Measurements from ENCODE around the gene SLC35F1. TPM values are rescaled to one million over a fixed set of nuclear protein-coding genes. Genes with fewer than 3 reads are reported as not detected.
A peak's percentile ranks its signal among the peaks of the same experiment; 100 is the strongest.
"Not testable (repeated sequence)": the region's sequence is repeated elsewhere in the genome, so short reads cannot be mapped to it uniquely, and the experiment has no call there.

SLC35F1 gene
- total RNA-seq, 2 experiments from 2014 or later: 0.09 TPM

GRCh38 chr6:117961301-117961700 lies 54.2 kb downstream of the SLC35F1 start:
- Mint-ChIP-seq H3K36me3 (ENCODE audit: low read depth) (no peaks in the 10 kb centered on the region), H3K27ac (no peak overlapping the region), H3K9me3 (peaks cover 4% of the 10 kb centered on the region), H3K4me3 (no peak overlapping the region), H3K27me3 (peaks cover 5% of the 10 kb centered on the region), H3K4me1 (ENCODE audit: low read depth) (no peaks in the 10 kb centered on the region)
- no peak for TF ChIP-seq CTCF (IDR thresholded peaks at IDR 0.05)
- DNase-seq (no peak), ATAC-seq (no peak)
- intact Hi-C loops (cut with micrococcal nuclease): no loop called here
- CTCF ChIA-PET: no interaction called here
- POLR2A ChIA-PET: no interaction called here

GRCh38 chr6:117965763-117966162 lies 58.7 kb downstream of the SLC35F1 start:
- H3K36me3 Mint-ChIP-seq (ENCODE audit: low read depth); DNase-seq; H3K4me3 Mint-ChIP-seq; H3K27me3 Mint-ChIP-seq; intact Hi-C loops (cut with micrococcal nuclease); H3K4me1 Mint-ChIP-seq (ENCODE audit: low read depth); H3K27ac Mint-ChIP-seq; H3K9me3 Mint-ChIP-seq; ATAC-seq; POLR2A ChIA-PET: not testable (repeated sequence)
- CTCF ChIA-PET: interaction anchor here (1.4 to 2.9 kb wide), 2 partner anchors 9 to 10 kb away, joined by 5 to 14 read pairs; no protein-coding TSS in a partner anchor

GRCh38 chr6:117971637-117972036 lies 64.6 kb downstream of the SLC35F1 start:
- peaks cover 2% of the 10 kb centered on the region for H3K27me3 Mint-ChIP-seq
- peaks cover 5% of the 10 kb centered on the region for H3K9me3 Mint-ChIP-seq
- ATAC-seq (no peak), DNase-seq (no peak)
- intact Hi-C loops (cut with micrococcal nuclease): loop anchor here (10.0 kb wide), 1 partner anchor 283 kb away; no protein-coding TSS in a partner anchor
- ChIA-PET POLR2A (no interaction called here), CTCF (no interaction called here)
- H3K4me1 Mint-ChIP-seq (ENCODE audit: low read depth): no peaks in the 10 kb centered on the region
- H3K4me3 Mint-ChIP-seq: no peak overlapping the region
- no peak for TF ChIP-seq CTCF (IDR thresholded peaks at IDR 0.05)
- H3K36me3 Mint-ChIP-seq (ENCODE audit: low read depth): no peaks in the 10 kb centered on the region
- H3K27ac Mint-ChIP-seq: no peak overlapping the region

GRCh38 chr6:117974914-117975627 lies 68.0 kb downstream of the SLC35F1 start:
- no peak for TF ChIP-seq CTCF (IDR thresholded peaks at IDR 0.05)
- ChIA-PET CTCF (interaction anchor here (0.6 to 3.3 kb wide), 9 partner anchors 9 to 1135 kb away, joined by 3 to 21 read pairs (median 4); no protein-coding TSS in a partner anchor), POLR2A (no interaction called here)
- intact Hi-C loops (cut with micrococcal nuclease): loop anchor here (10.0 kb wide), 1 partner anchor 280 kb away; no protein-coding TSS in a partner anchor
- Mint-ChIP-seq H3K9me3 (peaks cover 5% of the 10 kb centered on the region), H3K36me3 (ENCODE audit: low read depth) (no peaks in the 10 kb centered on the region), H3K4me1 (ENCODE audit: low read depth) (no peaks in the 10 kb centered on the region), H3K27ac (no peak overlapping the region), H3K4me3 (no peak overlapping the region), H3K27me3 (peaks cover 5% of the 10 kb centered on the region)
- no peak for DNase-seq
- ATAC-seq: no peak

GRCh38 chr6:117976030-117976651 lies 69.1 kb downstream of the SLC35F1 start:
- Mint-ChIP-seq H3K27ac (no peak overlapping the region), H3K36me3 (ENCODE audit: low read depth) (no peaks in the 10 kb centered on the region), H3K4me1 (ENCODE audit: low read depth) (no peaks in the 10 kb centered on the region), H3K27me3 (peaks cover 7% of the 10 kb centered on the region), H3K4me3 (no peak overlapping the region), H3K9me3 (peaks cover 5% of the 10 kb centered on the region)
- peak; percentile 75 for TF ChIP-seq CTCF (IDR thresholded peaks at IDR 0.05)
- CTCF ChIA-PET: interaction anchor here (0.7 to 3.3 kb wide), 7 partner anchors 9 to 1134 kb away, joined by 3 to 21 read pairs (median 6); no protein-coding TSS in a partner anchor
- ATAC-seq (no peak), DNase-seq (peak; percentile 5)
- intact Hi-C loops (cut with micrococcal nuclease): loop anchor here (10.0 kb wide), 1 partner anchor 279 kb away; no protein-coding TSS in a partner anchor
- POLR2A ChIA-PET: no interaction called here

Measured in activated CD8-positive, alpha-beta T cell treated with anti-CD3 and anti-CD28 coated beads for 36 hours (primary cell).